Left lung (tissue), 10 donors: ENCODE data around the gene STUB1. TPM values are rescaled to one million over a fixed set of nuclear protein-coding genes. Genes with fewer than 3 reads are reported as not detected.

Experiments used
- ATAC-seq: fragments of 200-7000 bp; cut with Tn5 transposase; one replicate; pipeline ENCODE4 v1.9.1; 2020; ENCODE audit warnings: moderate library complexity
- DNase-seq, 4 donors: peaks; one replicate each; pipeline ENCODE4 v3.0.0-alpha.2; 2013 to 2020
- H3K27ac ChIP-seq, 2 donors: fragments of 200-600 bp; sonication (generic) in 1 of 2; one replicate each; pipeline versions ENCODE4 v1.5.0 to v1.8.0; 2020 to 2021
- H3K27me3 ChIP-seq, 2 donors: fragments of 200-600 bp; sonication (generic) in 1 of 2; one replicate each; pipeline versions ENCODE4 v1.5.0 to v1.8.0; 2020 to 2021
- H3K36me3 ChIP-seq, 2 donors: fragments of 200-600 bp; sonication (generic) in 1 of 2; one replicate each; pipeline versions ENCODE4 v1.5.0 to v1.8.0; 2020 to 2021
- H3K4me1 ChIP-seq, 2 donors: fragments of 200-600 bp; one replicate each; pipeline ENCODE4 v1.8.0; 2021
- H3K4me3 ChIP-seq, 2 donors: fragments of 200-600 bp; sonication (generic) in 1 of 2; one replicate each; pipeline versions ENCODE4 v1.5.0 to v1.8.0; 2020 to 2021; ENCODE audit warnings: mild to moderate bottlenecking in 1 of 2
- H3K9me3 ChIP-seq, 2 donors: fragments of 200-600 bp; sonication (generic) in 1 of 2; one replicate each; pipeline versions ENCODE4 v1.5.0 to v1.8.0; 2020 to 2021
- CTCF ChIP-seq, 2 donors: fragments of 200-600 bp; sonication (generic) in 1 of 2; IDR thresholded peaks; one replicate each; pipeline versions ENCODE4 v1.5.0 to v1.8.0; 2021; ENCODE audit warnings: antibody characterized with exemption in 2 of 2
- intact Hi-C, 2 donors: fragments of 100-400 bp; cut with DNase I; formaldehyde crosslinking; loops; one replicate each; pipeline versions ENCODE4 v1.11.2 to v1.14.2; 2022
- polyA plus RNA-seq, 6 donors: library from polyadenylated mRNA; unstranded; fragments of 120-200 nt; gene quantifications; one replicate each; pipeline ENCODE4 v1.2.1, GENCODE V29; 2013; ENCODE audit not compliant: insufficient read length in 6 of 6
- total RNA-seq, 2 donors: library from RNA; stranded (reverse); fragmentation: NEBNext Ultra II Directional; extraction: Animal tissue kit (Norgen Biotek cat#: 25700); gene quantifications; one replicate each; pipeline ENCODE4 v1.2.1, GENCODE V29; 2021
- donor health status: DM: no; HTN: yes; CAD: no.
- donor health status: DM: no; HTN: no; CAD: no.

Gene STUB1
- total and polyA plus RNA-seq, 8 donors: 92.9 to 143 (median 108) TPM

GRCh38 chr16:718389-718788 is 38.2 kb downstream of the STUB1 start:
- Histone ChIP-seq H3K27ac (no peak overlapping the region), H3K9me3 (no peaks in the 10 kb centered on the region), H3K4me1 (peaks cover 17 to 54% of the 10 kb centered on the region in 2 donors), H3K4me3 (no peak overlapping the region), H3K36me3 (peaks cover 0 to 4% of the 10 kb centered on the region in 2 donors), H3K27me3 (peaks cover 0 to 57% of the 10 kb centered on the region in 2 donors)
- no peak for DNase-seq
- intact Hi-C loops: no loop called here
- no peak for ATAC-seq
- no peak for TF ChIP-seq CTCF (IDR thresholded peaks at IDR 0.05)

- TF ChIP-seq CTCF (IDR thresholded peaks at IDR 0.05): no peak
- Histone ChIP-seq H3K9me3 (no peaks in the 10 kb centered on the region), H3K4me3 (no peak overlapping the region), H3K4me1 (peaks cover 17 to 54% of the 10 kb centered on the region in 2 donors), H3K36me3 (peaks cover 0 to 4% of the 10 kb centered on the region in 2 donors), H3K27me3 (peaks cover 0 to 51% of the 10 kb centered on the region in 2 donors), H3K27ac (no peak overlapping the region)
- no peak for ATAC-seq
- intact Hi-C loops: no loop called here
- DNase-seq: no peak
Measured at GRCh38 chr16:718922-719321, 38.7 kb downstream of the STUB1 start.

GRCh38 chr16:719815-720446 is 39.7 kb downstream of the STUB1 start:
- ATAC-seq (no peak), DNase-seq (no peak)
- peak overlapping the region; percentile 77 to 80 for H3K4me3 ChIP-seq
- intact Hi-C loops: no loop called here
- peaks cover 0 to 42% of the 10 kb centered on the region in 2 donors for H3K27me3 ChIP-seq
- peaks cover 0 to 4% of the 10 kb centered on the region in 2 donors for H3K36me3 ChIP-seq
- H3K27ac ChIP-seq: peak overlapping the region; percentile 86 to 87
- no peaks in the 10 kb centered on the region for H3K9me3 ChIP-seq
- TF ChIP-seq CTCF (IDR thresholded peaks at IDR 0.05): no peak
- peaks cover 14 to 45% of the 10 kb centered on the region in 2 donors for H3K4me1 ChIP-seq

GRCh38 chr16:720447-720989 is 40.3 kb downstream of the STUB1 start:
- H3K36me3 ChIP-seq: peaks cover 0 to 4% of the 10 kb centered on the region in 2 donors
- peak; percentile 37 for ATAC-seq
- H3K27me3 ChIP-seq: peaks cover 0 to 42% of the 10 kb centered on the region in 2 donors
- peak overlapping the region; percentile 86 to 87 for H3K27ac ChIP-seq
- peak overlapping the region; percentile 77 to 80 for H3K4me3 ChIP-seq
- intact Hi-C loops: no loop called here
- DNase-seq: peak in 2 of 4 donors; percentile 50 to 72
- H3K9me3 ChIP-seq: no peaks in the 10 kb centered on the region
- no peak for TF ChIP-seq CTCF (IDR thresholded peaks at IDR 0.05)
- H3K4me1 ChIP-seq: peaks cover 14 to 41% of the 10 kb centered on the region in 2 donors

GRCh38 chr16:720990-721764 is 41.0 kb downstream of the STUB1 start, which contains the start of gene ANTKMT:
Gene ANTKMT, plus strand, starts transcription at chr16:721146. Its CDS starts 129 bp downstream, at chr16:721275.
- H3K27ac ChIP-seq: peak within 1 kb of the TSS; percentile 86 to 87
- TF ChIP-seq CTCF (IDR thresholded peaks at IDR 0.05): no peak
- intact Hi-C loops: no loop called here
- peak; percentile 85 for ATAC-seq
- H3K27me3 ChIP-seq: peaks cover 0 to 42% of the 10 kb centered on the region in 2 donors
- peak; percentile 77 to 95 (median 82) for DNase-seq
- H3K36me3 ChIP-seq: peaks cover 0 to 4% of the 10 kb centered on the region in 2 donors
- H3K4me3 ChIP-seq: peak within 1 kb of the TSS; percentile 77 to 80
- H3K4me1 ChIP-seq: peaks cover 11 to 36% of the 10 kb centered on the region in 2 donors
- H3K9me3 ChIP-seq: no peaks in the 10 kb centered on the region
